GM18508 (cell line): ENCODE data around the gene BAG1.

Experiments used
- ATAC-seq: cut with Tn5 transposase; IDR thresholded peaks from one replicate; pipeline ENCODE4 v1.9.1; 2021; ENCODE audit warnings: moderate number of reproducible peaks; ENCODE audit not compliant: insufficient read depth, unreplicated experiment

BAG1 gene

GRCh38 chr9:33264473-33265177 lies at the start of gene BAG1, which contains the start of gene CHMP5:
TSS of gene BAG1 (minus strand) at chr9:33264708.
TSS of gene CHMP5 (plus strand) at chr9:33265049. CDS start at chr9:33265079, 30 bp downstream.
- peak; percentile 73 for ATAC-seq

- ATAC-seq = no peak
Observed at GRCh38 chr9:33311953-33312352, 47.4 kb upstream of the BAG1 start.

- ATAC-seq = no peak
Observed at GRCh38 chr9:33310748-33311147, 46.2 kb upstream of the BAG1 start.

GRCh38 chr9:33309903-33310302 lies 45.4 kb upstream of the BAG1 start:
- no peak for ATAC-seq

GRCh38 chr9:33307067-33307466 lies 42.6 kb upstream of the BAG1 start:
- ATAC-seq = no peak

- ATAC-seq = no peak
Observed at GRCh38 chr9:33306037-33306436, 41.5 kb upstream of the BAG1 start.

GRCh38 chr9:33304362-33304761 lies 39.9 kb upstream of the BAG1 start:
- ATAC-seq = no peak

- ATAC-seq = no peak
Observed at GRCh38 chr9:33300546-33300945, 36.0 kb upstream of the BAG1 start.

- peak; percentile 78 for ATAC-seq
Observed at GRCh38 chr9:33297432-33297831, 32.9 kb upstream of the BAG1 start.

- ATAC-seq = no peak
Observed at GRCh38 chr9:33295571-33295970, 31.1 kb upstream of the BAG1 start.

GRCh38 chr9:33294670-33295432 lies 30.3 kb upstream of the BAG1 start:
- ATAC-seq = no peak

GRCh38 chr9:33293782-33294181 lies 29.3 kb upstream of the BAG1 start:
- ATAC-seq = no peak

- no peak for ATAC-seq
Observed at GRCh38 chr9:33291901-33292300, 27.4 kb upstream of the BAG1 start.

GRCh38 chr9:33291031-33291397 lies 26.5 kb upstream of the BAG1 start:
- no peak for ATAC-seq

GRCh38 chr9:33290247-33291030 lies 25.9 kb upstream of the BAG1 start, which contains the start of gene NFX1:
TSS of gene NFX1 (plus strand) at chr9:33290516. CDS start at chr9:33290573, 57 bp downstream.
- peak; percentile 84 for ATAC-seq

- ATAC-seq = no peak
Observed at GRCh38 chr9:33289936-33290246, 25.4 kb upstream of the BAG1 start.

GRCh38 chr9:33289496-33289895 lies 25.0 kb upstream of the BAG1 start:
- ATAC-seq = no peak

- no peak for ATAC-seq
Observed at GRCh38 chr9:33288828-33289483, 24.4 kb upstream of the BAG1 start.

GRCh38 chr9:33288235-33288634 lies 23.7 kb upstream of the BAG1 start:
- ATAC-seq = no peak

- no peak for ATAC-seq
Observed at GRCh38 chr9:33287087-33287490, 22.6 kb upstream of the BAG1 start.

GRCh38 chr9:33285502-33285901 lies 21.0 kb upstream of the BAG1 start:
- no peak for ATAC-seq
